Mesenchymal stem cell (in vitro differentiated cells and primary cell): Measurements from ENCODE around the gene SMCR8.

ENCODE experiments used
- DNase-seq: peaks from one replicate; pipeline ENCODE4 v3.0.0-alpha.2; 2013
- H2AFZ ChIP-seq: one replicate; pipeline ENCODE4 v1.6.1; 2013; ENCODE audit warnings: low read depth, mild to moderate bottlenecking, control low read depth, inconsistent platforms, low read length, moderate library complexity
- H2AK5ac ChIP-seq: 2 replicates; pipeline ENCODE4 v1.6.1; 2013; ENCODE audit warnings: low read length, moderate library complexity, mild to moderate bottlenecking, inconsistent platforms; ENCODE audit not compliant: severe bottlenecking
- H2BK120ac ChIP-seq: one replicate; pipeline ENCODE4 v1.6.1; 2013; ENCODE audit warnings: low read depth, mild to moderate bottlenecking, inconsistent platforms, low read length, moderate library complexity
- H2BK12ac ChIP-seq, 2 experiments: one replicate each; pipeline ENCODE4 v1.6.1; 2013; ENCODE audit warnings: inconsistent platforms in 2 of 2, low read length in 2 of 2, mild to moderate bottlenecking in 2 of 2, moderate library complexity in 2 of 2, control low read depth in 1 of 2
- H2BK15ac ChIP-seq: one replicate; pipeline ENCODE4 v1.6.1; 2013; ENCODE audit warnings: mild to moderate bottlenecking, low read depth, inconsistent platforms; ENCODE audit not compliant: poor library complexity, severe bottlenecking
- H2BK5ac ChIP-seq: 2 replicates; pipeline ENCODE4 v1.6.1; 2013; ENCODE audit warnings: low read depth, mild to moderate bottlenecking, low read length, control low read depth, inconsistent platforms; ENCODE audit not compliant: poor library complexity, severe bottlenecking
- H3K14ac ChIP-seq, 2 experiments: one replicate each; pipeline ENCODE4 v1.6.1; 2013; ENCODE audit warnings: inconsistent platforms in 2 of 2, low read length in 2 of 2, control low read depth in 1 of 2, mild to moderate bottlenecking in 1 of 2, moderate library complexity in 1 of 2
- H3K18ac ChIP-seq, 2 experiments: one replicate each; pipeline ENCODE4 v1.6.1; 2013; ENCODE audit warnings: inconsistent platforms in 2 of 2, low read length in 2 of 2, control low read depth in 1 of 2, low read depth in 1 of 2, mild to moderate bottlenecking in 1 of 2
- H3K23ac ChIP-seq, 2 experiments: one replicate each; pipeline ENCODE4 v1.6.1; 2013; ENCODE audit warnings: inconsistent platforms in 2 of 2, low read length in 2 of 2, mild to moderate bottlenecking in 2 of 2, moderate library complexity in 2 of 2, control low read depth in 1 of 2
- H3K27ac ChIP-seq: 2 replicates; pipeline ENCODE4 v1.5.1; 2013; ENCODE audit warnings: mild to moderate bottlenecking, moderate library complexity, low read length, control low read depth, inconsistent platforms; ENCODE audit not compliant: poor library complexity, severe bottlenecking
- H3K27me3 ChIP-seq, 2 experiments: 2 replicates each; pipeline versions ENCODE4 v1.6.1 to v1.7.0; 2013; ENCODE audit warnings: low read length in 2 of 2, mild to moderate bottlenecking in 2 of 2, moderate library complexity in 2 of 2, control low read depth in 1 of 2, inconsistent platforms in 1 of 2; ENCODE audit not compliant: control insufficient read depth in 1 of 2, insufficient read depth in 1 of 2
- H3K36me3 ChIP-seq, 2 experiments: 2 replicates each; pipeline versions ENCODE4 v1.6.1 to v1.7.0; 2013; ENCODE audit warnings: low read length in 2 of 2, control low read depth in 1 of 2, inconsistent platforms in 1 of 2, low read depth in 1 of 2, mild to moderate bottlenecking in 1 of 2; ENCODE audit not compliant: insufficient read depth in 2 of 2, control insufficient read depth in 1 of 2
- H3K4ac ChIP-seq, 2 experiments: one replicate each; pipeline ENCODE4 v1.6.1; 2013; ENCODE audit warnings: inconsistent platforms in 2 of 2, low read length in 2 of 2, mild to moderate bottlenecking in 2 of 2, moderate library complexity in 2 of 2, control low read depth in 1 of 2, low read depth in 1 of 2
- H3K4me1 ChIP-seq: 2 replicates; pipeline ENCODE4 v1.6.1; 2013; ENCODE audit warnings: low read depth, low read length, control low read depth; ENCODE audit not compliant: control insufficient read depth, insufficient read depth
- H3K4me2 ChIP-seq: 2 replicates; pipeline ENCODE4 v1.6.1; 2013; ENCODE audit warnings: low read length, mild to moderate bottlenecking, inconsistent platforms; ENCODE audit not compliant: poor library complexity, severe bottlenecking
- H3K4me3 ChIP-seq, 2 experiments: 2 replicates each; pipeline versions ENCODE4 v1.5.1 to v1.7.0; 2013; ENCODE audit warnings: low read length in 2 of 2, mild to moderate bottlenecking in 2 of 2, control low read depth in 1 of 2, low read depth in 1 of 2; ENCODE audit not compliant: insufficient read depth in 1 of 2
- H3K79me1 ChIP-seq: replicated peaks from 2 replicates; pipeline ENCODE4 v1.6.1; 2013; ENCODE audit warnings: mild to moderate bottlenecking, control low read depth, low read length, inconsistent platforms; ENCODE audit not compliant: poor library complexity, severe bottlenecking
- H3K9ac ChIP-seq: 2 replicates; pipeline ENCODE4 v1.7.0; 2013; ENCODE audit warnings: mild to moderate bottlenecking, low read length, moderate library complexity
- H3K9me3 ChIP-seq: 2 replicates; pipeline ENCODE4 v1.7.0; 2013; ENCODE audit warnings: mild to moderate bottlenecking, low read length; ENCODE audit not compliant: control insufficient read depth
- H4K8ac ChIP-seq: one replicate; pipeline ENCODE4 v1.6.1; 2013; ENCODE audit warnings: inconsistent platforms, mild to moderate bottlenecking, low read length, moderate library complexity
- H4K91ac ChIP-seq: one replicate; pipeline ENCODE4 v1.6.1; 2013; ENCODE audit warnings: mild to moderate bottlenecking, low read length, inconsistent platforms
- WGBS: methylation state at CpG from one replicate; pipeline ENCODE4 v1.1.7; 2013; ENCODE audit warnings: mixed read lengths; 5-methylcytosine and 5-hydroxymethylcytosine counted together

The SMCR8 gene

DNA sequence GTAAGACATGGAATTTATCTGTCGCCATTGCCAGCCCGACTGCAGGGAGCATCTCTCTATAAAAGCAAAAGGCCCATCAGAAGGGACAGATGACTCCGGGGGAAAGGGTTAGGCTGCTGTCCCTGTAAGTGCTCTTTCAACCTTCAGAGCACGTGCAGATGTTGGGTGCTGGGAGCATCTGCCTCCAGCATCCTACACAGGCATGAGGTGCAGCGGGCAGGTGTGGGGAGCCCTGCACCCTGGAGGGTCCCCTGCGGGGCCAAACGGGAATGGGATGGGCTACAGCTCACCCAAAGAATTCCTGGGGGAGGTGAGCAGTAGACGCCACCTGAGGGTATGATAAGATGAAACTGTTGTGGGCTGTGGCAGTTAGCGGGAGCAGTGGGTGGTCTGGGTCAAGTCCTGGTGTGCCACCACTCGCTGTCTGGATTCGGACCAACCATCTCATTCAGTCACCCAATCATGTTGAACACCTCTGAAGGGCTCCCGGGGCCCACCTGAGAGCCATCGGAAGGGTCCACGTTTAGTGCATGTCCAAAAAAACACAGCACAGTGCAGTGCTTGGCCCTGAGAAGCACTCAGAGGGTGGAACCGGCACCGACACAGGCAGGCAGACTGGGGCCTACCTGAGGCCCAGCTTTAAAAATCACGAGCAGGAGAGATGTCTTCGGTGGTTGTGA, 3.8 kb downstream of the SMCR8 start:
- WGBS, result 89% methylated on average over 18 of the region's 18 CpGs
- Histone ChIP-seq H3K18ac (no peak overlapping the region), H2BK12ac (no peak overlapping the region), H3K9ac (peak overlapping the region; percentile 57), H3K4me2 (no peak overlapping the region), H3K23ac (no peak overlapping the region), H3K27ac (no peak overlapping the region), H2AFZ (no peak overlapping the region), H3K27me3 (no peaks in the 10 kb centered on the region), H4K91ac (no peak overlapping the region), H3K79me1 (peaks cover 47% of the 10 kb centered on the region), H2BK5ac (no peak overlapping the region), H2BK120ac (no peak overlapping the region), H2AK5ac (no peak overlapping the region), H3K4me1 (peaks cover 39% of the 10 kb centered on the region), H3K14ac (no peak overlapping the region), H3K9me3 (no peaks in the 10 kb centered on the region), H2BK15ac (no peak overlapping the region), H3K4me3 (peak overlapping the region in 1 of 2 experiments; percentile 63), H3K36me3 (peaks cover 60 to 71% of the 10 kb centered on the region in 2 experiments), H3K4ac (no peak overlapping the region), H4K8ac (no peak overlapping the region)
- no peak for DNase-seq

DNA sequence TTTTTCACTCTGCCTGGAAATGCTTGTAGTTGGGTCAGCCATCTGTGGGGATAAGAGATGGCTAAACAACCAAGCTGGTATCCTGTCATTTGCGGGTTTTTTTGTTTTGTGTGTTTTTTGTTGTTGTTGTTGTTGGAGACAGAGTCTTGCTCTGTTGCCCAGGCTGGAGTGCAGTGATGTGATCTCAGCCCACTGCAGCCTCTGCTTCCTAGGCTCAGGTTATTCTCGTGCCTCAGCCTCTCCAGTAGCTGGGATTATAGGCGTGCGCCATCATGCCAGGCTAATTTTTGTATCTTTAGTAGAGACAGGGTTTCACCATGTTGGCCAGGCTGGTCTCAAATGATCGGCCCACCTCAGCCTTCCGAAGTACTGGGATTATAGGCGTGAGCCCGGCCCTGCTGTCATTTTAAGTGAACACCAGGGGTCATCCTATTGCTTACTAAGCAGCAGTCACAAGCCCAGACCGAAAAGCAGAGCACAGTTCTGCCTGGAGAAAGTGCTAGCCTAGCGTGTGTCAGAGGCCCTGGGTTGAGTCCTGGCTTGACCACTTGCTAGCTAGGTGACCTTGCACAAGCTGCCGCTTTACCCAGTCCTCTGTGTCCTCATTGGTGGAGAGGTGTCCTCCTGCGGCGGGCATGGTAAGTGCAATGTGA, 4.6 kb downstream of the SMCR8 start:
- 73% methylated on average over 13 of the region's 13 CpGs for WGBS
- H2BK15ac ChIP-seq, result no peak overlapping the region
- H4K8ac ChIP-seq, result no peak overlapping the region
- no peak overlapping the region for H3K18ac ChIP-seq
- no peaks in the 10 kb centered on the region for H3K27me3 ChIP-seq
- no peak overlapping the region for H2AK5ac ChIP-seq
- no peak overlapping the region for H3K23ac ChIP-seq
- H2BK120ac ChIP-seq, result no peak overlapping the region
- peaks cover 68 to 79% of the 10 kb centered on the region in 2 experiments for H3K36me3 ChIP-seq
- peak; percentile 71 for DNase-seq
- H3K14ac ChIP-seq, result no peak overlapping the region
- peak overlapping the region; percentile 57 for H3K9ac ChIP-seq
- peaks cover 55% of the 10 kb centered on the region for H3K79me1 ChIP-seq
- peak overlapping the region in 1 of 2 experiments; percentile 63 for H3K4me3 ChIP-seq
- peaks cover 39% of the 10 kb centered on the region for H3K4me1 ChIP-seq
- H3K9me3 ChIP-seq, result no peaks in the 10 kb centered on the region
- no peak overlapping the region for H2BK5ac ChIP-seq
- H3K4ac ChIP-seq, result no peak overlapping the region
- H4K91ac ChIP-seq, result no peak overlapping the region
- no peak overlapping the region for H3K27ac ChIP-seq
- H3K4me2 ChIP-seq, result no peak overlapping the region
- no peak overlapping the region for H2AFZ ChIP-seq
- no peak overlapping the region for H2BK12ac ChIP-seq

DNA sequence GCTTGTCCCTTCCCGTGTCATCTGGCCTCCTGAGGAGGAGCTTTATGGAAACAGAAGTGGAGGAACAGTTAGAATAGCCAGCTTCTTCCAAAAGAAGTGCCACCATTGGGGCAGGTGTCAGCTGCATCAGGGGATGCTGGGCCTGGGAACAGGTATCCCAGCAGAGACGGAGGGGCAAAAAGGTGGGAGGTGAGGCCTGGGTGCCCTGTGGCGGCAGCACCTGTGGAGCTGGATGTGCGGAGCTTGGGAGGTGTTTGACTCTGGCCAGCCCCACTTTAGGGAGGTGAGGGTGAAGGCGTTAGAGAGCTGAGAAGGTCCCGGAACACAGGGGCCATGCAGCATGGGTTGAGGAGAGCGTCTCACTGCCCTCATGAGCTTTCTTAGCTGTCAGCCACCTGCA, 5.2 kb downstream of the SMCR8 start:
- no peak overlapping the region for H3K23ac ChIP-seq
- H2BK5ac ChIP-seq, result no peak overlapping the region
- peaks cover 61% of the 10 kb centered on the region for H3K79me1 ChIP-seq
- no peak overlapping the region for H2BK15ac ChIP-seq
- no peaks in the 10 kb centered on the region for H3K27me3 ChIP-seq
- H3K9me3 ChIP-seq, result no peaks in the 10 kb centered on the region
- no peak overlapping the region for H4K91ac ChIP-seq
- H3K27ac ChIP-seq, result no peak overlapping the region
- peak overlapping the region in 1 of 2 experiments; percentile 57 for H3K4me3 ChIP-seq
- DNase-seq, result no peak
- H3K36me3 ChIP-seq, result peaks cover 74 to 85% of the 10 kb centered on the region in 2 experiments
- H4K8ac ChIP-seq, result no peak overlapping the region
- no peak overlapping the region for H2AK5ac ChIP-seq
- H3K4ac ChIP-seq, result no peak overlapping the region
- peak overlapping the region; percentile 57 for H3K9ac ChIP-seq
- H2BK120ac ChIP-seq, result no peak overlapping the region
- WGBS, result 99% methylated on average over 7 of the region's 7 CpGs
- peaks cover 39% of the 10 kb centered on the region for H3K4me1 ChIP-seq
- no peak overlapping the region for H3K14ac ChIP-seq
- H2BK12ac ChIP-seq, result no peak overlapping the region
- H3K18ac ChIP-seq, result no peak overlapping the region
- no peak overlapping the region for H3K4me2 ChIP-seq
- H2AFZ ChIP-seq, result no peak overlapping the region

DNA sequence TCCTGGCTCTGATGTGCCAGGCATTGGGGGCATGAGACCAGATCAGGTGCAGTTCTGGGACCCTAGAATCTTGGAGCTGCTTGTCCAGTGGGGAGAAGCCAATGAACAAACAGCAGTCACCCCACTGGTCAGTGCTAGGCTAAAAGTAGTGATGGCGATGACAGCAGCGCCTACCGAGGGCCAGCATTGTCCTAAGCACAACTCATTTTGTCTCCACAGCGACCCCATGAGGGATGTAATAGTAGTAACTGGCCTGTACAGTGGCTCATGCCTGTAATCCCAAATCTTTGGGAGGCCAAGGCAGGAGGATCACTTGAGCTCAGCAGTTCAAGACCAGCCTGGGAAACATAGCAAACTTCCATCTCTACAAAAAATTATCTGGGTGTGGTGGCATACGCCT, 6.2 kb downstream of the SMCR8 start:
- Histone ChIP-seq H3K27me3 (no peaks in the 10 kb centered on the region), H3K4ac (no peak overlapping the region), H3K36me3 (peaks cover 70 to 91% of the 10 kb centered on the region in 2 experiments), H2BK120ac (no peak overlapping the region), H3K23ac (no peak overlapping the region), H2AFZ (no peak overlapping the region), H3K9me3 (no peaks in the 10 kb centered on the region), H3K4me3 (no peak overlapping the region), H3K4me1 (peaks cover 33% of the 10 kb centered on the region), H3K14ac (no peak overlapping the region), H3K4me2 (no peak overlapping the region), H3K18ac (no peak overlapping the region), H2BK15ac (no peak overlapping the region), H2BK12ac (no peak overlapping the region), H4K8ac (no peak overlapping the region), H2AK5ac (no peak overlapping the region), H4K91ac (no peak overlapping the region), H3K79me1 (peaks cover 56% of the 10 kb centered on the region), H2BK5ac (no peak overlapping the region), H3K9ac (peak overlapping the region; percentile 57), H3K27ac (no peak overlapping the region)
- WGBS, result 74% methylated on average over 5 of the region's 5 CpGs
- DNase-seq, result peak; percentile 24
